Neuron (in vitro differentiated cells): ENCODE measurements around the gene PDE3B.
"Not testable (repeated sequence)": the region's sequence is repeated elsewhere in the genome, so short reads cannot be mapped to it uniquely, and the experiment has no call there.

ENCODE experiments used
- H2AFZ ChIP-seq: one replicate; pipeline ENCODE4 v1.6.1; 2013; ENCODE audit warnings: low read depth, mild to moderate bottlenecking, inconsistent platforms, low read length, moderate library complexity
- H3K27me3 ChIP-seq: one replicate; pipeline ENCODE4 v1.6.1; 2013; ENCODE audit warnings: low read length; ENCODE audit not compliant: insufficient read depth
- H3K36me3 ChIP-seq: one replicate; pipeline ENCODE4 v1.6.1; 2013; ENCODE audit warnings: low read length; ENCODE audit not compliant: insufficient read depth
- H3K4me1 ChIP-seq: one replicate; pipeline ENCODE4 v1.6.1; 2013; ENCODE audit warnings: low read length; ENCODE audit not compliant: insufficient read depth
- H3K4me3 ChIP-seq: 2 replicates; pipeline ENCODE4 v1.5.1; 2013; ENCODE audit warnings: mild to moderate bottlenecking, low read length, moderate library complexity
- H3K9me3 ChIP-seq: one replicate; pipeline ENCODE4 v1.6.1; 2013; ENCODE audit warnings: low read length

PDE3B gene

GRCh38 chr11:14672635-14673034 is 29.0 kb downstream of the PDE3B start:
- no peaks in the 10 kb centered on the region for H3K36me3 ChIP-seq
- H3K9me3 ChIP-seq, result no peaks in the 10 kb centered on the region
- H3K4me3 ChIP-seq, result no peak overlapping the region
- H3K27me3 ChIP-seq, result no peaks in the 10 kb centered on the region
- H3K4me1 ChIP-seq, result no peaks in the 10 kb centered on the region
- H2AFZ ChIP-seq, result no peak overlapping the region

GRCh38 chr11:14673421-14673820 is 29.8 kb downstream of the PDE3B start:
- H2AFZ ChIP-seq, result no peak overlapping the region
- no peaks in the 10 kb centered on the region for H3K27me3 ChIP-seq
- no peaks in the 10 kb centered on the region for H3K36me3 ChIP-seq
- H3K4me3 ChIP-seq, result no peak overlapping the region
- H3K9me3 ChIP-seq, result no peaks in the 10 kb centered on the region
- H3K4me1 ChIP-seq, result no peaks in the 10 kb centered on the region

GRCh38 chr11:14673824-14674405 is 30.3 kb downstream of the PDE3B start:
- Histone ChIP-seq H3K4me3 (no peak overlapping the region), H3K9me3 (peaks cover 1% of the 10 kb centered on the region), H3K27me3 (no peaks in the 10 kb centered on the region), H3K4me1 (no peaks in the 10 kb centered on the region), H3K36me3 (no peaks in the 10 kb centered on the region), H2AFZ (no peak overlapping the region)

- Histone ChIP-seq H3K4me3 (no peak overlapping the region), H3K9me3 (peaks cover 6% of the 10 kb centered on the region), H3K27me3 (no peaks in the 10 kb centered on the region), H3K36me3 (no peaks in the 10 kb centered on the region), H3K4me1 (no peaks in the 10 kb centered on the region), H2AFZ (no peak overlapping the region)
Observed at GRCh38 chr11:14676068-14676467, 32.5 kb downstream of the PDE3B start.

- Histone ChIP-seq H3K4me3 (no peak overlapping the region), H3K27me3 (no peaks in the 10 kb centered on the region), H3K9me3 (peaks cover 6% of the 10 kb centered on the region), H3K4me1 (no peaks in the 10 kb centered on the region), H2AFZ (no peak overlapping the region), H3K36me3 (no peaks in the 10 kb centered on the region)
Observed at GRCh38 chr11:14677146-14677545, 33.5 kb downstream of the PDE3B start.

- peaks cover 6% of the 10 kb centered on the region for H3K9me3 ChIP-seq
- H3K4me1 ChIP-seq, result no peaks in the 10 kb centered on the region
- H2AFZ ChIP-seq, result no peak overlapping the region
- no peaks in the 10 kb centered on the region for H3K27me3 ChIP-seq
- H3K36me3 ChIP-seq, result no peaks in the 10 kb centered on the region
- H3K4me3 ChIP-seq, result no peak overlapping the region
Observed at GRCh38 chr11:14678350-14678749, 34.7 kb downstream of the PDE3B start.

GRCh38 chr11:14679662-14680061 is 36.1 kb downstream of the PDE3B start:
- H3K9me3 ChIP-seq, result peaks cover 6% of the 10 kb centered on the region

GRCh38 chr11:14684234-14684915 is 40.8 kb downstream of the PDE3B start:
- not testable (repeated sequence) for H3K27me3 ChIP-seq, H3K9me3 ChIP-seq, H3K4me3 ChIP-seq, H2AFZ ChIP-seq, H3K4me1 ChIP-seq, H3K36me3 ChIP-seq

More at GRCh38 chr11:14679662-14680061, 36.1 kb downstream of the PDE3B start:
- H3K4me1 ChIP-seq, result no peaks in the 10 kb centered on the region
- H3K36me3 ChIP-seq, result no peaks in the 10 kb centered on the region
- no peak overlapping the region for H2AFZ ChIP-seq
- no peak overlapping the region for H3K4me3 ChIP-seq
- no peaks in the 10 kb centered on the region for H3K27me3 ChIP-seq

GRCh38 chr11:14687456-14687855 is 43.9 kb downstream of the PDE3B start:
- H3K36me3 ChIP-seq, result no peaks in the 10 kb centered on the region
- no peak overlapping the region for H2AFZ ChIP-seq
- no peaks in the 10 kb centered on the region for H3K27me3 ChIP-seq
- no peaks in the 10 kb centered on the region for H3K4me1 ChIP-seq
- H3K9me3 ChIP-seq, result no peaks in the 10 kb centered on the region
- no peak overlapping the region for H3K4me3 ChIP-seq

- H3K27me3 ChIP-seq, result no peaks in the 10 kb centered on the region
- H3K4me1 ChIP-seq, result no peaks in the 10 kb centered on the region
- H2AFZ ChIP-seq, result no peak overlapping the region
- H3K9me3 ChIP-seq, result peaks cover 2% of the 10 kb centered on the region
- H3K36me3 ChIP-seq, result no peaks in the 10 kb centered on the region
- no peak overlapping the region for H3K4me3 ChIP-seq
Observed at GRCh38 chr11:14687943-14688627, 44.5 kb downstream of the PDE3B start.

- H3K36me3 ChIP-seq, H2AFZ ChIP-seq, H3K9me3 ChIP-seq, H3K4me3 ChIP-seq, H3K27me3 ChIP-seq, H3K4me1 ChIP-seq: not testable (repeated sequence)
Observed at GRCh38 chr11:14695656-14696055, 52.1 kb downstream of the PDE3B start.

- H3K4me1 ChIP-seq, result no peaks in the 10 kb centered on the region
- H3K9me3 ChIP-seq, result peaks cover 5% of the 10 kb centered on the region
- H3K27me3 ChIP-seq, result no peaks in the 10 kb centered on the region
- no peak overlapping the region for H3K4me3 ChIP-seq
- no peak overlapping the region for H2AFZ ChIP-seq
- H3K36me3 ChIP-seq, result no peaks in the 10 kb centered on the region
Observed at GRCh38 chr11:14698771-14699170, 55.2 kb downstream of the PDE3B start.

GRCh38 chr11:14700593-14700992 is 57.0 kb downstream of the PDE3B start:
- Histone ChIP-seq H3K9me3 (peaks cover 3% of the 10 kb centered on the region), H3K4me3 (no peak overlapping the region), H3K36me3 (no peaks in the 10 kb centered on the region), H3K27me3 (no peaks in the 10 kb centered on the region), H2AFZ (no peak overlapping the region), H3K4me1 (no peaks in the 10 kb centered on the region)
